ENCODE data around the gene PLCD1.

PLCD1 gene

DNA sequence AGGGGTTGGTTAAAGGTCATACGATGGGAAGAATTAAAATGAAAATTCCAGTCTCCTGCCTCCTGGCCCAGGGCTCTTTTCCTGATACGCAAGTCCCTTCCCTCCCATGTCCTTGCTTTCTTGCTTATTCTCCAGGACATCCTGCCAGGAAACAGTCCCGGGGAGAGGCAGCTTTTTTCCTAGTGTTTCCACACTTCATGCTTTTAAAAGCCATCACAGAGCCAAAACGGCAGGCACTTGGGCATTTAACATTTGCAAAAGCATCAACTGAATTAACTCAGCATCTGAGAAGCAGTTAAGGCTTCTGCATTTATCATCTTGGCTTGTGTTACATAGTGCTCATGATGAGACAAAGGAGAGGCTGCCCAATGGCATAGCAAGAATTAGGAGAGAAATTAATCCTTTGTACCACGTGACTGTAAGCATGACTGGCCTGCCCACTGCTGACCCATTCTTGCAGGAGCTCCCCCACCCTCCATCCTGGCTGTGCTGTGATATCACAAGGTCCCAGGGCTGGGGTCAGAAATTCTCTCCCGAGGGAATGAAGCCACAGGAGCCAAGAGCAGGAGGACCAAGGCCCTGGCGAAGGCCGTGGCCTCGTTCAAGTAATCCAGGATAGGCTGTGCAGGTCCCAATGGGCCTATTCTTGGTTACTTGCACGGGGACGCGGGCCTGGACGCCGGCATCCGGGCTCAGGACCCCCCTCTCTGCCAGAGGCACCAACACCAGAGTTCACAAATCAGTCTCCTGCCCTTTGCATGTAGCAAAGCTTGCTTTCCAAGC lies 60.4 kb downstream of the PLCD1 start:
- no peak for FAIRE-seq
- DNase-seq (ENCODE audit: insufficient read length, low spot score), result no peak

DNA sequence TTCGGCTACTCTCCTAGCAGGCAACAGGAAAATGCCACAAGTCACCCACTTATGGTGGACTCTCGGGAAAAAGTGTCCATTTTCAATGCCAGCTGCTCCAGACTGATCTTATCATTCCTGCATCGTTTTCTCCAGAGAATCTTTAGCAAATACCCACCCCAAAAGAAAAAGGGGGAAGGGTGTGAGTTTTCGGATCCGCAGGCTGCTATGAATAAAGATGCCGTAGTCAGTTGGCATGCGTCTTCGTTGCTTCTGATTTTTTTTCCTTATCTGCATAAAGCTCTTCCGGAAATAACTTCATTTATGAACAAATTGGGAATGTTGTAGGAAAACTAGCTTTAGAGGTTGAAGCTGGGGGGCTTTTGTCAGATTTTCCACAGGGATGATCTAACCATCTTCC lies 61.2 kb downstream of the PLCD1 start:
- FAIRE-seq, result no peak

DNA sequence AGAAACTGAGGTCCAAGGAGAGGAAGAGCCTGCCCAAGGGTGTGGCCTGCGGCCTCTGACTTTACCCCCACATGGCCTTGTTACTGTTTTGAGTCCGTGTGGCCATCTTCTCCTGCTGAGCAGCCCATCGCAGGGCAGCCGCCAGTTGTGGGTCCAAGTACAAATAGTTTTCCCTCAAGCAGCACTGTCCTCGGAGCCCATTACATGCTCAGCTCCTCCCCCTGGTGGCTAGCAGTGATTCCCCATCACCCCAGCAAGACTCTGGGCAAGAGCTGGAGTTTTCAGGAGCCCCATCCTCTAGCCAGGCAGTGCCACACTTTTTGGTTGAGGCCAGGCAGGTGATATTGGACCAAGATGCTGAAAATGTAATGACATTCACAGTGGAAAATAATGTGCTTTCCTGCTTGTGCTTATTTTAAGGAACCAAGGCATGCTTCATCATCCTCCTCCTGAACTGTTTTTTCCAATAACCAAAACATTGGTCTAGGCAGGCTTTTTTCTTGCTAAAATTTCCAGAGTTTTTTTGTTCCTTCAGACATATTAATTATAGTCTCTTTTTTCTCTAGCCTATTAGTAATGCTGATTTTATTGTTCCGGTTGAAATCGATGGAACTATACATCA lies 62.1 kb downstream of the PLCD1 start:
- FAIRE-seq (peak; percentile 53), DNase-seq (ENCODE audit: insufficient read length, low spot score) (peak; percentile 40)

More for the DNA sequence above, 61.2 kb downstream of the PLCD1 start:
- DNase-seq (ENCODE audit: insufficient read length, low spot score), result no peak

DNA sequence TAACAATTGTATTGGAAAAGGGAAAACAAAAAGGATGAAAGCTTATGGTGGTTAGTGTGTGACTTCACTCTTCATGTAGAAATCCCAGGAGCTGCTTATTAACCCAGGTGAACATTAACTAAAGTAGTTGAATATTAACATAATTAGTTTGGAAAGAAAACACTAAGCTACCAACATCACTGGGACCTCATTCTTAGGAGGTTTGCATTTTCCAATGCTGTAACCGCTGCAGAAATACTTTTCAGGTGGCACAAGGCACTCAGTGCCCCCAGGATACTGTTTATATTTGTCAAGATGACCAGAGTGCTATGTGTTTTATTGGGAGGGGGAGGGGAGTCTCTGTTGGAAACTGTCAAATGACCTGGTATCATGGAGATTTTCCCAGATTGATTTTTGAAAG lies 64.7 kb downstream of the PLCD1 start:
- DNase-seq (ENCODE audit: insufficient read length, low spot score) (no peak), FAIRE-seq (no peak)

DNA sequence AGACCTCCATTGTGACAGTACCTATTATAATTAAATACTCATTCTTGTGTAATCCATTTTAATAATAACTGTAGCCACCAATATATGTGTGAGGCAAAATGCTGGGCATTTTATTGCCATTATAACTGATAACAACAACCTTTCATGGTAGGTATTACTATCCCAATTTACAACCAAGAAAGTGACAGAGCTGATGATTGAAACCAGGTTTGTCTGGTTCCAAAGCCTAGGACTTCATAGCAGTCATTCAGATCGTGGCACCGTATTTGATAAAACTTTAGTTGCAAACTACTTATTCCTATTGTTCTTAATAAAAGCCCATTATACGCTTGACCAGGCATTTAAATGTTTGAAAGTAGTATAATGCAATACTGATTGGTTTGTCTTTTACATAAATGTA lies 65.3 kb downstream of the PLCD1 start:
- no peak for FAIRE-seq
- DNase-seq (ENCODE audit: insufficient read length, low spot score), result no peak

DNA sequence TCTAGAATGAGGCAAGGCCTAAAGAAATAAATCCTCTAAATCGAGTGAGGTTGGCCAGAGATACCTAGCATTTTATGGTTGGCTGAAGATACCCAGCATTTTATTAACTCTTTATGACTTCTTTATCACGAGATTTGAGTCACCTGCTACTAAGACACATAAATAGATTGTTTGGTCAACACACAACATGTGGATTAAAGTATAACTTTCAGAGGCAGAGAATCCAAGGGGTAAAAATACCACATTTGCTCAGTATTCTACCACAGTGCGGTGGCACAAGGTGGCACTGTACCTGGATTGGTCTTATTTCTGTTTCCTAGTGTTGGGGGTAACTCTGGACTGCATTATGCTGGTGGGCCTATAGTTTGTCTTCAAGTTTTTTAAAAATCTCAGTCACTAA lies 65.8 kb downstream of the PLCD1 start:
- no peak for DNase-seq (ENCODE audit: insufficient read length, low spot score)
- no peak for FAIRE-seq

DNA sequence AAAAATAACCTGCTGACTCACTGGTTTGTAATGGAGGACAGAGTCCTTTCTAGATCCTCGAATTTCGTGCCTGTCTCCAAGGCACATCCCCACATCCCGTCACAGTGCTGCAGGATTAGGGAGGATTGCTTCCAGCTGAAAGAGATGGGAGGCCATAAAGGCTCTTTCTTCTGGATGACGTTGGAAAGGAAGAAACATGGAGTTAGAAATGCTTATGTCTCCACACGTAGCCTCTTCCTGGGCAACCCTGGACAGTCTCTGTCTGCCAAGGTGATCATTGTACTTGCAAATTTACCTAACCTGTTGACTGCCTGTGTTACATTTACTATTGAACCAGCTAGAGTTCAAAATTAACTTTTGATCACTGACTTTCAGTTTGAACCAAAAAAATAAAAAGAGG lies 66.4 kb downstream of the PLCD1 start:
- FAIRE-seq (no peak), DNase-seq (ENCODE audit: insufficient read length, low spot score) (no peak)

DNA sequence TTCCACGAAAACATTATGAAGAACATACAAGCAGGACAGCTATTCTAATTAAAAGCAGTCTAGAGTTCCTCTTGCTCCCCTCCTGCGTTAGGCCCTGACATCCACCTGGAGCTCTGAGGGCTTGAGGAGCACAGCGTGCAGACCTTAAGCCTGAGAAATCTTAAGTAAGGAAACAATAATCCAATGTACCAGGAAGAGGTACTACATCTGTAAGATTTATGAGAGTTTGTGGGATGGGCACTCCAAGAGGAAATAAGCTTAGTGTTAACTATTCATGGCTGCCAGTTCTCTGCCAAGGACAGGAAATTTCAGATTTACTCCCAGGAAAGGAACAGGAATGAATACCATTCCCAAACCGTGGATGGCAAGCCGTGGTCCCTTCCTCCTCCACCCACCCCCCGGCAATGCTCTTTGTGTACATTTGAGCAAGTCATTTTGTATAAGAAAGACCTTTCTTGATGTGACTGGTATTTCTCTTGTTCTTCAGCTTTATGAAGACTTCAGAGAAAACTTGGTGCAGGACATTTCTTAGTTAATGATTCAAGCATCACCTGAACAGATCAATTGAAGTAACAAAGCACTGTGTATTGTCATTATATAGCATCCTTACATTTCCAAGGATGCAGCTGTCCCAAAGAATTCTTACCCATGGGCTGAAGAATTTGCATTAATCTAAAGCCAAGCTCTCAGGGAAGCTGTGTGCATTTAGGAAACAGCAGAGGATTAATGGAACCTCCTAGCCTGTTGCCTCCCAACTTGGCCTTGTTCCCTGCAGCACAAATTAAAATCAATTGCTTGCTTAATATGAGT lies 67.6 kb downstream of the PLCD1 start:
- FAIRE-seq (no peak), DNase-seq (ENCODE audit: insufficient read length, low spot score) (no peak)

DNA sequence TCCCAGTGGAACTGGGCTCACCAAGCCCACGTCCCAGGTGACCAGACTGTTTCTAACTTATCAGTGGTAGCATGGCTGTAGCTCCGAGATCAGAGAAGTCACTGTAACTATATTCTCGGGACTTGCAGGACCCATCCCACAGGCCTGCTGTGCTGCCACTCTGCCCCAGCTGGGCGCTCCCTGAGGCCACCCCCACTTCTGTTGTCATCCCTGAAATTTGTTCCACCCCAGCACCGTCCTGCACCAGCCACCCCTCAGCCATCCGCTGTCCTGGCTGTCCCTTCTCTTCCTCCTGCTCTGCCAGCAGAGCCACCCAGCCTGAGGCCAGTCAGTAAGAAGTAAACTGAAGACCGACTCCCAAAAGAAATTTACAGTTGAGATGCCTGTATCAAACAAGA lies 71.9 kb downstream of the PLCD1 start:
- DNase-seq (ENCODE audit: insufficient read length, low spot score) (no peak), FAIRE-seq (no peak)
